ENCODE data around the gene ITPRIPL2.

The ITPRIPL2 gene

GRCh38 chr16:19093631-19094541, 19.9 kb upstream of the ITPRIPL2 start:
- DNase-seq: no peak

DNA sequence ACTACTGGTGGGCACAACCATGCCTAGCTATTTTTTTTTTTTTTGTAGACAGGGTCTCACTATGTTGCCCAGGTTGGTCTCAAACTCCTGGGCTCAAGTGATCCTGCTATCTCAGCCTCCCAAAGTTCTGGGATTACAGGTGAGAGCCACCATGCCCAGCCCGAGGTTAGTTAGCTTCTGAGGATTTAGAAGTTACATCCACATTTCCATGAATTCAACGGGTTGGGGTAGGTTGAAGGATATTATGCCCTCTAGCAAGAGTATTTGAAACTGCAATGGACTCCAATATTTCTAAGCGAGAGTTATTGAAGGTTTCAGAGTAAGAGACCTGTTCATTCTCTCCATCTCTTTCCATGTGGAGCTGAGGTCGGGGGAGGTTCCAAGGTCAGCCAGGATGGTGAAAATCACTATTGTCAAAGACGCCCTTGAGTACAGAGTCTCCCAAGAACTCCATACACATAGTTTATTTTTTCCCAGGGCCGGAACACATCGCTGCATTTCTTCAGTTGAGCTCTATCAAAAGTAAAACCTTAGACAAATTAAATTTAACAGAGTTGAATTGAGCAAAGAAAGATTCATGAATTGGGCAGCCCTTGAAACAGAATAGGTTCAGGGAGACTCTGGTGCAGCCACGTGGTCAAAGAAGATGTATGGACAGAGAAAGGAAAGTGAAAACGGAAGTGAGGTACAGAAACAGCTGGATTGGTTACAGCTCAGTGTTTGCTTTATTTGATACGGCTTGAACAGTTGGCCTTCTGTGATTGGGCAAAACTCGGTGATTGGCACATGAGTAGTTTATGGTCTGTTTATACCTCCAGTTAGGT, 19.0 kb upstream of the ITPRIPL2 start:
- DNase-seq: no peak

GRCh38 chr16:19095654-19096053, 18.1 kb upstream of the ITPRIPL2 start:
- no peak for DNase-seq

DNA sequence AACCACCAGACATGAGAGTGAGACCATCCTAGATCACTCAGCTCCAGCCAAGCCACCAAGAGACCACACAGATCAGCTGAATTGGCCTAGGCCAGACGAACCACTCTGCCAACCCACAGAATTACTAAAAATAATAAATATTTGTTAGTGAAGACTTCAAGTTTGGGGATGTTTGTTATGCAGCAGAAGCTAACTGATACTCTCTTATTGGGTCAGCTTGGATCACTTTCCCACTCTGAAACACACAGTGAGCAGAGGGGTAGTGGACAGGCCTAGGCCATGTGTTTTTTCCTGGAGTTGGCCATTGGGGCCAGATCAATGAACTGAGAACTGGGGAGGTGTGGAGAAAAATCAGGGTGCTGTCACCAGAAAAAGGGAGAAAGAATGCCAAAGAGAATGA, 15.6 kb upstream of the ITPRIPL2 start:
- no peak for DNase-seq

- DNase-seq: peak; percentile 36
These were observed 11.4 kb upstream of the ITPRIPL2 start for GRCh38 chr16:19102187-19102872.

DNA sequence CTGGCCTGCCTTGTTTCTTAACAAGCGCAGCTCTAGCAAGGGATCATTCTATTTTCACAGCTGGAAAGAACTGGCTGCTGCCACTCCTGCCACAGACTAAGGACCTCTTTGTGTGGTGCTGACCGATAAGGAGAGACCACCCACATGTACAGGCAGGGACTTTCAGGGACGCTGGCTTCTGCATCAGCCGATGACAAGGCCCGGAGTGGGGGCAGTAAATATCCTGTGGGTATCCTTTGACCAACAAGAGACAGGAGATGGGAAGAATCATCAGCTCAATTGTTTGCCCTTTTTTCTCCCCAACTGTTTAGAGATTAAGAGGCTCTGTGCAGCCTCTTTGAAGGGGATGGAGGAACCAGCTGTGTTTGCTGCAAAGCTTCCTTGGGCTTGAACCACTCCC, 9.2 kb upstream of the ITPRIPL2 start:
- DNase-seq: no peak

- no peak for DNase-seq
These were observed 8.6 kb upstream of the ITPRIPL2 start for GRCh38 chr16:19105131-19105530.

DNA sequence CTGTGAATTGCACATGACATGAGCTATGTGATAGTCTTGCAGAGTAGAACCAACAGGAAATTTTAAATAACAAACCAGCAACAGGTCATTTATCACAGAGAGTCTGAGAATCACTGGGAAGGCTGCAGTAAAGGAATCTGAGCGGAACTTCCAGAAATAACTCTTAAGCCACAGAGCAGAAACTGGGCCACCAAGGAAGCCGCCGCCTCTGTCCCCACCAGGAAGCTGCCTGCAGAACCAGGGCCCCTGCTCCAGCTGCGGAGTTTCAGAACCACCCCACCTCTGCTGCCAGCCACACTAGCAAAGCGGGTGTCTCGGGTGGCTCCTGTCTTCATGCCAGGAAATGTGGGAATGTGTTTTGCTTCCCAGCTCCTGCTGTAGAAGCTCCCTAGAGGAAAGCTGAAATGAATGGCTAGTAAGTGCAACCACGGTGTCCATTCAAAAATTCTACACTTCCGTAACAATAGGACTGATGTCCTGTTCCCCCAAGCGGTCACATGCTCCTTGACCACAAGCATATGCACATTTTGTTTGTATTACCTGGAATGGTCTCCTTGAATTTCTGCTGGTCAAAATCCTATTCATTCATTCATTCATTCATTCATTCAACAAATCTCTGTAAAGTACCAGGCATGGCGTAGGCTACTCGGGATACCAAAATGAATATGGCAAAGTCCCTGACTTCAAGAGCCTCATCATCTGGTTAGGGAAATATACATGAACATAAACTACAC, 7.7 kb upstream of the ITPRIPL2 start:
- DNase-seq: peak; percentile 50

GRCh38 chr16:19106625-19107020, 7.1 kb upstream of the ITPRIPL2 start:
- no peak for DNase-seq

DNA sequence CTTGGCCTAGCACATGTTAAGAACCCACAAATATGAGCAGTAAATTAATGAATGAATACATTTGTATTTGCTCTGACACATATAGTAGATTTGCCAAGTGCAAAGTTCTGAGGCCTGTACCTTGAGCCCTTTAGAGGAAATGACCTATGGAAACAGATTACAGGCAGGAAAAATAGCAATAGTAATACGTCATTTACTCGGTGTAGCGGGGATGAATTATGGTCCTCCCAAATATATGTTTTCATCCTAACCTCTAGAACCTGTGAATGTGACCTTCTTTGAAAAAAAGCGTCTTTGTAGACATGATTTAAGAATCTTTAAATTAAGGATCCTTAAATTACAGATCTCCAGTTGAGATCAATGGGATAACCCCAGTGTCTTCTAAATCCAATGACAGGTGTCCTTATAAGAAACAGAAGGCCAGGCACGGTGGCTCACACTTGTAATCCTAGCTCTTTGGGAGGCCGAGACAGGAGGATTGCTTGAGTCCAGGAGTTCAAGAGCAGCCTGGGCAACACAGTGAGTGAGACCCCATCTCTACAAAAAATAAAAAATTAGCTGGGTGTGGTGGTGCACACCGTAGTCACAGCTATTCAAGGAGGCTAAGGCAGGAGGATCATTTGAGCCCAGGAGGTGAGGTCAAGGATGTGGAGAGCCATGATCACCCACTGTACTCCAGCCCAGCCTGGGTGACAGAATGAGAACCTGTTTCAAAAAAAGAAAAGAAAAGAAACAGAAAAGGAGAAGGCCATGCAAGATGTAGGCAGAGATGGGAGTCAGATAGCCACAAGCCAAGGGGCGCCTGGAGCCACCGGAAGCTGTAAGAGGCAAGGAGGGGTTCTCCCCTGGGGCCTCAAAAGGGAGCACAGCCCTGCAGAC, 5.1 kb upstream of the ITPRIPL2 start:
- DNase-seq: no peak

GRCh38 chr16:19109288-19109664, 4.5 kb upstream of the ITPRIPL2 start:
- DNase-seq: no peak

DNA sequence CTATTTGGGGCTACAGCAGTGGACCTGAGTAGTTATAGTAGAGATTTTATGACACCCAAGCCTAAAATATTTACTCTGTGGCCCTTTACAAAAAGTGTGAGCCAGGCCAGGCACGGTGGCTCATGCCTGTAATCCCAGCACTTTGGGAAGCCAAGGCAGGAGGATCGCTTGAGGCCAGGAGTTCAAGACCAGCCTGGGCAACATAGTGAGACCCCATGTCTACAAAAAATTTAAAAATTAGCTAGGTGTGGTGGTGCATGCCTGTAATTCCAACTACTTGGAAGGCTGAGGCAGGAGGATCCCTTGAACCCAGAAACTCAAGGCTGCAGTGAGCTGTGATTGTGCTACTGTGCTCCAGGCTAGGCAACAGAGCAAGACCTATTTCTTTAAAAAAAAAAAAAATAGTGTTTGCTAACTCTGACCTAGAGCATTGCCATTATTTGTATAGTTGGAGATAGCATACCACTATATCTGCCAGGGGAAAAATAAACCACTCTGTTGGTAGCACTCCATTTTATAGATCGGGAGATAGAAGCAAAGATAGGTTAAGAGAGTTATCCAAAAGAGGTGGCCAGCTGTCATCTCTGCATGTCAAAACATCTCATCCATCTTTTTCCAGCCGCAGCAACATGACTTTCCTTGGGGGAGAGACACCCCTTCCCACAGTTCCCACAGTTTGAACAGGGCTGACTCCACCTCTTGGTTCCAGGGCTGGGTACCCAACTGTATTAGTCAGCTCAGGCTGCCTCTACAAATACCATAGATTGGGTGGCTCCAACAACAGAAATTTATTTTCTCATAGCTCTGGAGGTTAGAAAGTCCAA, 3.0 kb upstream of the ITPRIPL2 start:
- DNase-seq: no peak

DNA sequence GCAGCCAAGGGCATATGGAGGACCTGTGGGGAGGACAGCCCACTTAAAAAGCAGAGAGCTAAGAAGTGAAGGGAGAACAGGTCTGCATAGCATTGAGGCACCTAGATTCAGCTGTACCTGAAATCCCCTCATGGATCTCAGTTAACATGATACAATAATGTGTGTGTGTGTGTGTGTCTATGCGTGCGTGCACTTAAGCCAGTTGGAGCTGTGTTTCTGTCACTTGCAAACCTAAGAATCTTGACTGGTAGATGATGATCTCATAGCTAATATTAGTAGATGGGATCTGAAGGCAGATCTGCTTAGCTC, 1.7 kb upstream of the ITPRIPL2 start:
- no peak for DNase-seq

- DNase-seq: peak; percentile 70
These were observed 789 bp downstream of the ITPRIPL2 start for GRCh38 chr16:19114359-19115147.

GRCh38 chr16:19115148-19116021, 1.6 kb downstream of the ITPRIPL2 start:
- no peak for DNase-seq

- DNase-seq: no peak
These were observed 3.1 kb downstream of the ITPRIPL2 start for GRCh38 chr16:19116711-19117449.

- DNase-seq: peak; percentile 88
These were observed 5.2 kb downstream of the ITPRIPL2 start for GRCh38 chr16:19118938-19119431.

- DNase-seq: peak; percentile 84
These were observed 5.8 kb downstream of the ITPRIPL2 start for GRCh38 chr16:19119564-19119963.

Data from fibroblast of skin of right biceps (primary cell).